Measurements from ENCODE around the gene SPG7.
"Not testable (repeated sequence)": the region's sequence is repeated elsewhere in the genome, so short reads cannot be mapped to it uniquely, and the experiment has no call there.

SPG7 gene

DNA sequence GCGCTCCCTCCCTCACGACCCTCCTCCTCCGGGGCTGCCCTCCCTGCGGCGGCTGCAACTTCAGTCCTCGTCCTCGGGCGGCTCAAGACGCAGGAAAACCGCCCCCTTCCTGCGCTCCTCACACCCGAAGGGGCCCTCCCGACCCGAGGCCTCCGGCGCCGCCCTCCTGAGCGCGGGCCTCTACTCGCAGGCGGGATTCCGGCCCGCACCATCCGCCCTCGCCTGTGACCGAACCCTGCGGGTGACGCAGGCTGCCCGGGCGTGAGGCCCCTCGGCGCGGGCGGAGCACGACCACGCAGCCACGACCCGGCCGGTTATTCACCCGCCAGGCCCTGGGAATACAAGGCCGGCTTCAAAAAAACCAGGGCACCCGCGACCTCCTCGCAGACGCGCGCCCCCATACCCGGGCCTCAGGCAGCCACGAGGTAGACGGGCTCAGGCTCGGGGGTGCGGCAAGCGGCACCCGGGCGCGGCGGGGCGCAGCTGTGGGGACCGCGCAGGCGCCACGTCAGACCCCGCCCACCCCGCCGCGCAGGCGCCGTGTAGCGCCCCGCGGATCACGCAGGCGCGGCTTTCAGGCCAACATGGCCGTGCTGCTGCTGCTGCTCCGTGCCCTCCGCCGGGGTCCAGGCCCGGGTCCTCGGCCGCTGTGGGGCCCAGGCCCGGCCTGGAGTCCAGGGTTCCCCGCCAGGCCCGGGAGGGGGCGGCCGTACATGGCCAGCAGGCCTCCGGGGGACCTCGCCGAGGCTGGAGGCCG is at the start of gene SPG7:
SPG7 (plus strand) TSS at position 570 of the 757 bp plus-strand sequence; CDS start at position 585, 15 bp downstream.
- DNase-seq: peak; percentile 95

DNA sequence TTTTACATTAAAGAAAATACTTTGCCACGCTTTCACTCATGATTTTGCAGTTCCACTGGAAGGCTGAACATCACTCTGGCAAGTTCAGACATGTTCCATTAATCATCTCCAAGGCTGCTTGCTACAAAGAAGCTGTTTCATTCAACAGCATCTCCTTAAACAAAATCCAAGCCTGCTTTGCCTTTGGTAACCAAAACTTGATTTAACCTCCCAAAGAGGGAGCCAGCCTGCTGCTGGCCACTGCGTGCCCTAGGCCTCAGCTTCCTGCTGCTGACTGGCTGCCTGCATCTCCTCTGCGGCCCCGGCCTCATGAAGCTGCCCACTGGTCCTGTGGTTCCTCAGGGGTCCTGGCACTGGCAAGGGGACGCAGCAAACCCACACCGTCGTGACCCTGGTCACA is 49.7 kb upstream of the SPG7 start:
- DNase-seq: no peak

DNA sequence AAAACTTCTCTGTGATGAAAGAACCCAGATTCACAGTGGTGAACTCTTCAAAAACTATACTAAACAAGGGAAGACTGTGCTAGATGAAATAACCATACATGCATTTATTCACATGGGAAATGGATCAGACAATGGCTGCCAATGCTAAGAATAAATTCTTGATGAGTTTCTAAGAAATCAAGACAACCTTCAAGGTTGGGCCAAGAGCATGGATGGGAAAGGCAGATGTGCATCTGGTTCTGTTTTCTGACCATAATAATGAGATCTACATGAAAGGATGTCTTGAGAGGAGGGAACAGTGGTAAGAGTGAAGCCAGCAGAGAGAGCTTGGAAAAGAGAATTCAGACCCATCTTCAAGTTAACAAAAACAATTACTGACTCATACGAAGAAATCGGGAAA is 49.2 kb upstream of the SPG7 start:
- no peak for DNase-seq

DNA sequence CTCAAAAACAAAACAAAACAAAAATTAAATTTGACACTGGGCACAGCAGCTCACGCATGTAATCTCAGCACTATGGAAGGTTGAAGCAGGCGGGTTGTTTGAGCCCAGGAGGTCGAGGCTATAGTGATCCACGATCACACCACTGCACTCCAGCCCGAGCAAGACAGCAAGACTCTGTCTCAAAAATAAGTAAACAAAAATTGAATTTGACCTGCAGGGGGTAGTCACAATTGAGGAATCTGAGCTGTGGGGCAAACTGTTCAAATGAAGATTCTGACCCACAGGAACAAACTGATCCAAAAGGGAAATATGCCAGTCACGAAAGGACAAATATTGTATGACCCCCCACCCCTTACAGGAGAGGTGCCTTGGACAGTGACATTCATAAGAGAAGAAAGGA is 47.6 kb upstream of the SPG7 start:
- no peak for DNase-seq

DNA sequence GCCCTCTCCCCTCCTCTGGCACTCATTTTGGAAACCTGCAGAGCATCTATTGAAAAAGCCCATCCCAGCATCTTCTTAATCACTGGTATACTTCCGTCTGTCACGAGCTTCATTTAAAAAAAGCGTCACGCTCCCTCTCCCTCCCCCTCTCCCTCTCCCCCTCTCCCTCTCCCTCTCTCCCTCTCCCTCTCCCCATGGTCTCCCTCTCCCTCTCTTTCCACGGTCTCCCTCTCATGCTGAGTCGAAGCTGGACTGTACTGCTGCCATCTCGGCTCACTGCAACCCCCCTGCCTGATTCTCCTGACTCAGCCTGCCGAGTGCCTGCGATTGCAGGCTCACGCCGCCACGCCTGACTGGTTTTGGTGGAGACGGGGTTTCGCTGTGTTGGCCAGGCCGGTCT is 46.3 kb upstream of the SPG7 start:
- DNase-seq: not testable (repeated sequence)

DNA sequence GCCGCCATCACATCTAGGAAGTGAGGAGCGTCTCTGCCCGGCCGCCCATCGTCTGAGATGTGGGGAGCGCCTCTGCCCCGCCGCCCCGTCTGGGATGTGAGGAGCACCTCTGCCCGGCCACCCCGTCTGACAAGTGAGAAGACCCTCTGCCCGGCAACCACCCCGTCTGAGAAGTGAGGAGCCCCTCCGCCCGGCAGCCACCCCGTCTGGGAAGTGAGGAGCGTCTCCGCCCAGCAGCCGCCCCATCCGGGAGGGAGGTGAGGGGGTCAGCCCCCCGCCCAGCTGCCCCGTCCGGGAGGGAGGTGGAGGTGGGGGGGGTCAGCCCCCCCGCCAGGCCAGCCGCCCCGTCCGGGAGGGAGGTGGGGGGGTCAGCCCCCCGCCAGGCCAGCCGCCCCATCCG is 45.6 kb upstream of the SPG7 start:
- DNase-seq: not testable (repeated sequence)

DNA sequence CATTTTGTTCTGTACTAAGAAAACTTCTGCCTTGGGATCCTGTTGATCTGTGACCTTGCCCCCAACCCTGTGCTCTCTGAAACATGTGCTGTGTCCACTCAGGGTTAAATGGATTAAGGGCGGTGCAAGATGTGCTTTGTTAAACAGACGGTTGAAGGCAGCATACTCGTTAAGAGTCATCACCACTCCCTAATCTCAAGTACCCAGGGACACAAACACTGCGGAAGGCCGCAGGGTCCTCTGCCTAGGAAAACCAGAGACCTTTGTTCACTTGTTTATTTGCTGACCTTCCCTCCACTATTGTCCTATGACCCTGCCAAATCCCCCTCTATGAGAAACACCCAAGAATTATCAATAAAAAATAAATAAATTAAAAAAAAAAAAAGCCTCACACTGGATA is 44.9 kb upstream of the SPG7 start:
- DNase-seq: not testable (repeated sequence)

DNA sequence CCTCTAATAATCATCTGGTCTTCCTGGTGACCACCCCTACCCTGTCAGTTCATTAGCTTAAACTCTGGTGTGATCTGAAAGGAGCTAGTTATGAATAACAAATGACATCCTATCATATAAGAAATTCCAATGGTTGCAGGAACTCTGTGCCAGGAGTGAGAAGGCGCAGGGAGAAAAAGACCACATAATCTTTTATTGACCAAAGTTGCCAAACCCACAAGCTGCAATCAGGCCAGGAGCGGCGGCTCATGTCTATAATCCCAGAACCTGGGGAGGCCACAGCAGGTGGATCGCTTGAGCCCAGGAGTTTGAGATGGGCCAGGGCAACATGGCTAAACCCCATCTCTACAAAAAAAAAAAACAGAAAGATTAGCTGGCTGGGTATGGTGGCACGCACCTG is 41.3 kb upstream of the SPG7 start:
- DNase-seq: no peak

DNA sequence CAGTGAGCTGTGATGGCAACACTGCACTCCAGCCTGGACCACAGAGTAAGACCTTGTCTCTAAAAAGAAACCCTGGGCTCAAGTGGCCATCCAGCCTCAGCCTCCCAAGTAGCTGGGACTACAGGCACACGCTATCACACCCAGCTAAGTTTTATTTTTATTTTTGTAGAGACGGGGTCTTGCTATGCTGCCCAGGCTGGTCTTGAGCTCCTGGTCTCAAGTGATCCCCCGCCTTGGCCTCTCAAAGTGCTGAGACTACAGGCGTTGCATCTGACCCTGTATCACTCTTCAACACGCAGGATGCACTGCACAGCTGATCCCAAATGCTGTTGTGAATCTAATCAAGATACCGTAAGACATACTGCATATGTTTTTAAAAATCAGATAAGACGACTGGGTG is 40.8 kb upstream of the SPG7 start:
- DNase-seq: no peak

DNA sequence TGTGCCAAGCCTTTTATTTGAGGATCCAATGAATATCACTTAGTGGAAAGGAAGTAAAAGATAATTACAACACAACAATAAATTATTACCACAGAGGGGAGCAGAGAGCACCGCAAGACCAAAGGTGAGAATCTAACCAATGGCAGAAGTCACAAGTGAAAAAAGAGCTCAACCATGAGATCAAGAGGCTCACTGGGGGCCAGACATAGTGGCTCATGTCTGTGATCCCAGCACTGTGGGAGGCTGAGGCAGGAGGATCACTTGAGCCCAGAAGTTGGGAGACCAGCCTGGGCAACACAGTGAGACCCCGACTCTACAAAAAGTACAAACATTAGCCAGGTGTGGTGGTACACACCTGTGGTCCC is 35.5 kb upstream of the SPG7 start:
- no peak for DNase-seq

DNA sequence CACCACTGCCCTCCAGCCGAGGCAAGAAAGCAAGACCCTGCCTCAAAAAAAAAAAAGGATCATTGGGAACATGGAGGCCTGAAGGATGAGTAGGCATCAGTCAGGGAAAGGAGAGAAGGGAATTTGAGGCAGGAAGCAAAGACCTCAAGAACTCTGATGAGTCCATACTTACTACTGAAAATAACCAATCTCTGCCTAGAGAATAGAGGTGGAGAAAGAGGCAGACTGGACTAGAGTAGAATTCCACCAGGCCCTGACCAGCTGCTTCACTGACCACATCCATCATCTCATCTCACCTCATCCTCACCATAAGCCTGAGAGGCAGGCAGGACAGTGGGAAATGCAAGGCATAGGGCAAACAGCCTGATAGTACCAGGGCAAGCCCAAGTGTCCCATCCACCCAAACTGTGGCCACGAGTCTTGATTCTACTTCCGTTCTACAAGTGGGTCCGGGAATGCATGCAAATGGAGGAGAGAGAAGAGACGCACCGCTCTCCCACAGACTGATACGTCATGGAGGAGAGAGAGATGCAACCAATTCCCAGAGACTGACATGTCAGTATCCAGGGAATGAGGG is 35.0 kb upstream of the SPG7 start:
- no peak for DNase-seq

DNA sequence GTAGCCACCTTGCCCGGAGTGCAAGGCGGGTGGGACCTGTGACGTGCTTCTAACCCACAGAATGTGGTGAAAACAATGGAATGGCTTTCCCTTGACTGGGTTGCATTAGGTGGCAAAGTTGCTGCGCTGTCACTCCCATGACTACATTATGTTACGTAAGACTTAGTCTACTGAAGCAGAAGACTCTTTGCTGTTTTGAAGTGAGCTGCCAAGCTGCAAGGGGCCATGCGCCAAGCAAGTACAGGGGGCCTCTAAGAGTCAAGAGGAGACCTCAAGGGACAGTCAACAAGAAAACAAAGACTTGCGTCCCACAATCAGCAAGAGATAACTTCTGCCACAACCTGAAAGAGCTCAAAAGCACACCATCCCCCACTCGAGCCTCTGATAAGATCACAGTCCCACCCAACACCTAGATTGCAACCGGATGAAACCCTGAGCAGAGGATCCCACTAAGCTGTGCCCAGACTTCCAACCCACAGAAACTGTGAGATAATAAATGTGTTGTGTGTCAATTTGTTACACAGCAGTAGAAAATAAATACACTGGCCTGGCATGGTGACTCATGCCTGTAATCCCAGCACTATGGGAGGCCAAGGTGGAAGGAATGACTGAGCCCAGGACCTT is 34.3 kb upstream of the SPG7 start:
- no peak for DNase-seq

DNA sequence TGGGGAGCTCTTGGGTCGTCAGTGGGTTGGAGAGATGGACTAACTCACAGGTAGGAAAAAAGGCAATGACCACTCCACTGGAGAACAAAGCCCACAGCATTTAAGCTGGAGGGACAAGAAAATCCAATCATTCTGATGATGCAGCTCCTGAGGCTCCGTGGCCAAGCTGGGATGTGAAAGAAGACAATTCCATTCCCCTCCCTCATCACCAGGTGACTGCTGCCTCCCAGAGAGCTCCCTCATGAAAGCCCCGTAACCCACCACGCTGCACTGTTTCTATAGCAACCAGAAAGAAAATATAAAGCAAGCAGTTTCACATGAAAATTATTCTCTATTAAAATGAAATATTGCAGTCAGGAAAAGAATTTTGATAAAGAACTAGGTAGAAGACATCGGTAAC is 33.1 kb upstream of the SPG7 start:
- DNase-seq: no peak

DNA sequence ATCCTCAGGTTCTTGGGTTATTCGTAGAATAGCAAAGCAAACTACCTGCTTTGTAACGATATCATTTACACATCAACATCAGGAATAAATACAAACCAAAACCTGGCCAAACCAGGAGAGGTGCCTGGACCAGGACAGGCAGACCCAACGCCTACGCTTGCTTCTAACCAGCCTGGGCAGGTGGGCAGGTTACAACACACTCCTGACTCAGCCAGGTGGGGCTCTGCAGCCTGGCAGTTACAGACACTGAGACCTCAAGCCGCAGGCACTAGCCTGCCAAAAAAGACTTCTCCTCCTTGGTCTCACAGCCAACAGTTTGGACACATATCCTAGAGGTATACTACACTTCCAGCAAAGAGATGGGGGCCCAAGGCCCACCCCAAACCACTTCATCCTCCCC is 31.8 kb upstream of the SPG7 start:
- DNase-seq: no peak

DNA sequence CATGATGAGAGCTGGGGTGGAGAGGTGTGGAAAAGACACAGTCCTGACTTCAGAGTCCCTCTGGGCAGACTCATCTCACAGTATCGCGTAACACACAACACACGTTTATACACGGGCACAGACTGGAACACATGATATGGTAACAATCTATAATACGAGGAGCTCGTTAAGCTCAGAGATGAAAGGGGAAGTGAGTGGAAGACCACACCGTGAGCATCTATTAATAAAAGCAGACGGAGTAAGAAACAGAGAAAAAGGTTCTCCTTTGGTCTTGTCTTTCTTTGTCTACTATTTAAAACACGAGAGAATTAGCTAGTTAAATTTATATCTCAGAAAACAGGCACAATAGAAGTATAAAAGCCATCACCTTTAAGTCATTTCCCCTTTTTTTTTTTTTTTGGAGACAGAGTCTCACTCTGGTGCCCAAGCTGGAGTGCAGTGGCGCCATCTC is 31.4 kb upstream of the SPG7 start:
- DNase-seq: no peak

DNA sequence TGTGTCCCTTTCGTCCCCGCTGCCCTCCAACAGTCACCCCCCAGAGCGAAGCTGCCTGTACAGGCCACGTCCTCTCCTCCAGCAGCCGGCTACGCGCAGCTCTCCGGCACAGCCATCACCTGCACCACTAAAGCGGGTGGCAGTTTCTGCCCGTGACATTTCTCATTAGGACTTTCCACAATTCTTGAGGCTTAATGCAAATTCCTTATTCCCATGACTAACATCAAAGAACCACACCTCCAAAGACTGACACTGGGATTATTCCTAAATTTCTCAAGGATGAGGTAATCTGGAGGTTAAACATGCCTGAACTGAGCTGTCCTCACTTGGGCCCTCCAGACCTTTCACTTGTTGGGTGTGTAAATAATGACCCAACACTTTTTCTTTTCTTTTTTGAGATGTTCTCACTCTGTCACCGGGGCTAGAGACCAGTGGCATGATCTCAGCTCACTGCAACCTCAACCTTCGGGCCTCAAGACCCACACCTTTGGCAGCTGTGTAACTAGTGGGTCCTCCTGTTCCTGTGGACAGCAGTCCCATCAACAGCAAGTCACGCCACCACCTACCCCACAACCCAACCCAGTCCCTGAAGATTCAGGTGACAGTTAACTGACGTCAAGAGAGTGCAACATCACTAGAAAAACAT is 29.5 kb upstream of the SPG7 start:
- no peak for DNase-seq

DNA sequence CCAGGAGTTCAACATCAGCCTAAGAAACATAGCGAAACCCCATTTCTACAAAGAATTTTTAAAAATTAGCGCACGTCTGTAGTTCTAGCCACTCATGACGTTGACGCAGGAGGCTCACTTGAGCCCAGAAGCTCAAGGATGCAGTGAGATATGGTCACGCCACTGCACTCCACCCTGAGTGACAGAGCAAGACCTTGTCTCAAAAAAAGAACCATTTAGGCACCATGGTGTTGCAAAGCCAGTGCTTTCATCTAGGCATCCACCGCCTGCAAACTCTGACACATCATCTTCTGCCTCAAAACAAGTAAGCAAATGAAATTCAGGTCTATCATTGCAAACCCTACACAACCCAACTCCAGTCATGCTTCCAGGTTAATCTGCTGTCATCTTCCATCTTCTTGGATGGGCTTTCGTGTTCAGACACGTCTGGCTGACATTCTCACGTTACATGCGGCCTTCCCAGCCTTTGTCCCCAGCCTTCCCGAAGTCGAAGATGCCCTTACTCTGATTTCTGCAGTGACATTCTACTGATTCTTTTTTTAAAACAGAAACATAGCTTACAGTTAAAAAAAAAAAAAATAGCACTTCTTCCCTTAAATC is 26.7 kb upstream of the SPG7 start:
- no peak for DNase-seq

DNA sequence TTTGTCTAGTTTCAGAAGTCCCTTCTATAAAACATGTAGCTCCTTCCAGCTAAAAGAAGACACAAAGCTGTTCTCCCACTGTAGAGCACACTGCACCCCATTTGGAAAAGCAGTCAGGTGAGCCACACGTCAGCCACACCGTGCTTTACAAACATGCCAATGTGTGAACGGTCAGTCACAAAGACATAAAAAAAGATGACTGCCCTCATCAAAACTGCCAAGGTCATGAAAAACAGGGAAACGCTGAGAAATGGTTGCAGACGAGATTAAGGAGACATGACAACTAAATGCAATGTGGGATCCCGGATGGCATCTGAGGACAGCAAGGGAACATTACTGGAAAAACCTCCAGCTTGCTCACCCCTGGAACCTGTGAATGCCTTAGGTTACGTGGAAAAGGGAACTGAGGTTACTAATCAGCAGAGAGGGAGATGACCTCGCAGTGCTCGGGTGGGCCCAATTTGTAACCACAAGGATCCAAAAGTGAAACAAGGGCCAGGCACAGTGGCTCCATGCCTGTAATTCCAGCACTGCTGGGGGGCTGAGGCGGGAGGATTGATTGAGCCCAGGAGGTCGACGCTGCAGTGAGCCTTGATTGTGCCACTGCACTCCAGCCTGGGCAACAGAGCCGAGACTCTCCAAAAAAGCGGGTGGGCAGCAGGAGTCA is 25.9 kb upstream of the SPG7 start:
- no peak for DNase-seq

DNA sequence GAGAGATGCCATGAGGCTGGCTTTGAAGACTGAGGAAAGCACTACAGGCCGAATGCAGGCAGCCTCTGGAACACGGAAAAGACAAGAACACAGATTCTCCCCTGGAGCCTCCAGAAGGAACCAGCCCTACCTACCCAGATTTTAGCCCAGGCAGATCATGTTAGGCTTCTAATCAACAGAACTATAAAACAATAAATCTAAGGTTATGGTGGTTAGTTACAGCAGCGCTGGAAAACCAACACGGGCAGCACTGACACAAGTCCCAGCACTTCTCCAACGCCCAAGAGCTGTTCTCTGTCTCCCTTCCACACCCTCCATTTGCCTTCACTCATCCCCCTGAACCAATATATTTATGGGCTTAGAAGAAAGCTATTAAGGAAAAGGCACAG is 25.4 kb upstream of the SPG7 start:
- no peak for DNase-seq

DNA sequence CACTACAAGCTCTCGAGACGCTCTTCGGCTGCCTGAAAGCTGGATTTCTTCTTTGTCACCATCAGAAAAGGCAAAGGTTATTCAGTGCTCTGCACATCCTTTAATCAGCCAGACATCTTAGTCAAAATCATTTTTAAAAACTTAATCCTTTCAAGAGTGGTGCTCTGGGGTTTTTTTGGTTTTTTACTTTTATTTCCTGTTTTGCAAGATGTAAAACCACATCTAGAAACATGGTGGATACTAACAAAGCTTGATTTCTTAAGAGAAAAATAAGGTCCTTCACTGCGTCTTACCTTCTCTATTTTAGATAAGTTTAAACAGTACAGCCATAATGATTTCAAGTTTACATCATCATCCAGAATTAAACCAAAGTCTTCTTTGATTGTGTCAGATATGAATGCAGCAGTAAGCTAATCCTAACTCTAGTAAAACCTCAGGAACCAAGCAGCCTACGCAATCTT is 24.1 kb upstream of the SPG7 start:
- no peak for DNase-seq

DNA sequence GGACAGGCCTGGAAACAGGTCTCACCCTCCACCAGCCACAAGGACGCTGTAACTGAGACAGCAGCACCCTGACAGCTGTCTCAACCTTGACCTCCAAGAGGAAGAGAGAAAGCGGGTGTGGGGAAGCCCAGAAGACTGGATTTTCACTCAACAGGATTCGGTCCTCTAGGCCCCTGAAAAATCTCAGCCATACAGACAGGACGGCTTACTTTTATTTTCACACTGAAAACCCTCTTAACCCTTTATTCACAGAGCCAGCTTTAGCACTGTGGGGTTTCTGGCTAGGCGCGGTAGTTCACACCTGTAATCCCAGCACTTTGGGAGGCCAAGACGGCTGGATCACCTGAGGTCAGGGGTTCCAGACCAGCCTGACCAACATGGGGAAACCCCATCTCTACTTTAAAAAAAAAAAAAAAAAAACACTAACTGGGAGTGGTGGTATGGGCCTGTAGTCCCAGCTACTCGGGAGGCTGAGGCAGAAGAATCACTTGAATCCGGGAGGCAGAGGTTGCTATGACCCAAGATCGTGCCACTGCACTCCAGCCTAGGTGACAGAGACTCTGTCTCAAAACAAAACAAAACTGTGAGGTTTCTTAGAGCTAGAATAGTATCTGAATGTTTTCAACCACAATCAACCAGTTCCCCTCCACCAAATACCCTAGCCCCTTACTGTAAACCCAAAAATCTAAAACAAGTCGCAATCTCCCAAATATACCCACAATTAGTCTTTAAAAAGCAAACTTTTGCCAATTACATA is 23.1 kb upstream of the SPG7 start:
- peak; percentile 44 for DNase-seq

DNA sequence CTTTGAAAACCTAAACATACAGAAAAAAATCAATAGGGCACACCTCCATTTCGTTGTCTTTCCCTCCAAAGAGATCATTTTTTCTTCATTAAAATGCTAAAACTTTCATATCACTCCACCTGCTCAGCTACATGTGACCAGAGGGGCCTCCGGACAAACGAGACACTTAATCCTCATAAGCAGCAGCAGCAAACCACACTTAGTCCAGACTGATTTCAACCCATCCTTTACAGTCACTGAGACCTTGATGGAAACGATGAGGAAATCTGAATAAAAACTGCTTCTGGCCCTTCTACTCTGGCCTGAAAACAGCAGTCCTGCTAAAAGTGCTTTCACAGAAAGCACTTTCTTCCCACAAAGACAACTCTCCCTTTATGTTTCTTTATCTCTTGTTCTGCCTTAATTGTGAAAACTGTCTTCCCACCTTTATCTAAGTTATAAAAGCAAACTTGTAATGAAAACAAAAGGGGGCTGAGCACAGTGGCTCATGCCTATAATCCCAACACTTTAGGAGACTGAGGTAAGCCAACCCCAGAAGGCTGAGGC is 22.4 kb upstream of the SPG7 start:
- DNase-seq: no peak
